ENCODE results near the gene BMERB1.

GRCh38 chr16:15509051-15509592, 74.7 kb downstream of the BMERB1 start:
- no peak for TF ChIP-seq EP300 (IDR thresholded peaks at IDR 0.05; ENCODE audit: borderline replicate concordance in 1 of 2, low read depth in 1 of 2, low read length in 1 of 2)
- TF ChIP-seq FOXJ3 (CRISPR knock-in tag; IDR thresholded peaks at IDR 0.05) = no peak
- TF ChIP-seq, protein P1, sequence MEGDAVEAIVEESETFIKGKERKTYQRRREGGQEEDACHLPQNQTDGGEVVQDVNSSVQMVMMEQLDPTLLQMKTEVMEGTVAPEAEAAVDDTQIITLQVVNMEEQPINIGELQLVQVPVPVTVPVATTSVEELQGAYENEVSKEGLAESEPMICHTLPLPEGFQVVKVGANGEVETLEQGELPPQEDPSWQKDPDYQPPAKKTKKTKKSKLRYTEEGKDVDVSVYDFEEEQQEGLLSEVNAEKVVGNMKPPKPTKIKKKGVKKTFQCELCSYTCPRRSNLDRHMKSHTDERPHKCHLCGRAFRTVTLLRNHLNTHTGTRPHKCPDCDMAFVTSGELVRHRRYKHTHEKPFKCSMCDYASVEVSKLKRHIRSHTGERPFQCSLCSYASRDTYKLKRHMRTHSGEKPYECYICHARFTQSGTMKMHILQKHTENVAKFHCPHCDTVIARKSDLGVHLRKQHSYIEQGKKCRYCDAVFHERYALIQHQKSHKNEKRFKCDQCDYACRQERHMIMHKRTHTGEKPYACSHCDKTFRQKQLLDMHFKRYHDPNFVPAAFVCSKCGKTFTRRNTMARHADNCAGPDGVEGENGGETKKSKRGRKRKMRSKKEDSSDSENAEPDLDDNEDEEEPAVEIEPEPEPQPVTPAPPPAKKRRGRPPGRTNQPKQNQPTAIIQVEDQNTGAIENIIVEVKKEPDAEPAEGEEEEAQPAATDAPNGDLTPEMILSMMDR (IDR thresholded peaks at IDR 0.05) = no peak
- no peak for TF ChIP-seq SMC3 (IDR thresholded peaks at IDR 0.05; ENCODE audit: low read depth, low read length)
- no peak for TF ChIP-seq RFX5 (IDR thresholded peaks at IDR 0.05; ENCODE audit: low read length)
- TF ChIP-seq RCOR1 (IDR thresholded peaks at IDR 0.05; ENCODE audit: low read length) = no peak
- TF ChIP-seq FOXM1 (IDR thresholded peaks at IDR 0.05; ENCODE audit: low read depth) = no peak
